HG03442 (cell line): ENCODE results near the gene E4F1.
"Not testable (repeated sequence)": the region's sequence is repeated elsewhere in the genome, so short reads cannot be mapped to it uniquely, and the experiment has no call there.

ENCODE experiments used
- ATAC-seq: cut with Tn5 transposase; IDR thresholded peaks from one replicate; pipeline ENCODE4 v1.9.1; 2021; ENCODE audit warnings: mild to moderate bottlenecking, moderate library complexity; ENCODE audit not compliant: unreplicated experiment

Gene E4F1

DNA sequence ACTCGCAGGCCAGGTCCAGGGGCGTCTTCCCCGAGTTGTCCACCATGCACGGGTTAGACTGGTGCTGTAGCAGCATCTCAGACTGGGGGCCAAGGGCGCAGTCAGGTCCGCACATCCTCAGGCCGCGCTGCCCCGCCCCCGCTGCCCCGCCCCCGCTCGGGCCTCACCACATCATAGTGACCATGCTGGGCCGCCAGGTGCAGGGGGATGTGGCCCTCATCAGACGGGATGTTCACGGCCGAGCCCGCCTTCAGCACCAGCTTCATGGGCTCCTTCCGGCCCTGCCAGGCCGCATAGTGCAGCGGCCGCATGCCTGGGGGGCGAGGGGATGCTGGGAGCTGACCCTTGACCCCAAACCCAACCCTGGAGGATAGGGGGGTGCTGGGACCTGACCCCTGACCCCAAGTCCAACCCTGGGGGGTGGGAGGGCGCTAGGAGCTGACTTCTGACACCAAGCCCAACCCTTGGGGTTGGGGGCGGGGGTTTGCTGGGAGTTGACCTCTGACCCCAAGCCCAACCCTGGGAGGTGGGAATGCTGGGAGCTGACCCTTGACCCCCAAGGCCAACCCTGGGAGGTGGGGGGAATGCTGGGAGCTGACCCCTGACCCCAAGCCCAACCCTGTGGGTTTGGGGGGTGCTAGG, 34.0 kb upstream of the E4F1 start:
- no peak for ATAC-seq

- no peak for ATAC-seq
These were observed 33.3 kb upstream of the E4F1 start for GRCh38 chr16:2190002-2190658.

- ATAC-seq = no peak
These were observed 32.5 kb upstream of the E4F1 start for GRCh38 chr16:2190659-2191445.

DNA sequence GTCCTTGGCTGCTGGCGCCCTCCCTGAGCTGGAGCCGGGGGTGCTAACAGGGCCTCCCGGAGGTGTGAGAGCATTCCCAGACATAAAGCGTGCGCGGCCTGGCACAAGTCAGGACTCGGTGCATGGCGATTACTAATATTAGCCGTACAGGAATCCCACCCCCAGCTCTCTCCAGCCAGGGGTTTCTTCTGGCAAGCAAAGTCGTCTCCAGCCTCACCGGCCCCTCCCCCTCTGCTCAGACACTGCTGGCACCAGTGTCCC, 32.0 kb upstream of the E4F1 start:
- ATAC-seq = no peak

GRCh38 chr16:2194166-2194834, 29.1 kb upstream of the E4F1 start:
- ATAC-seq = no peak

DNA sequence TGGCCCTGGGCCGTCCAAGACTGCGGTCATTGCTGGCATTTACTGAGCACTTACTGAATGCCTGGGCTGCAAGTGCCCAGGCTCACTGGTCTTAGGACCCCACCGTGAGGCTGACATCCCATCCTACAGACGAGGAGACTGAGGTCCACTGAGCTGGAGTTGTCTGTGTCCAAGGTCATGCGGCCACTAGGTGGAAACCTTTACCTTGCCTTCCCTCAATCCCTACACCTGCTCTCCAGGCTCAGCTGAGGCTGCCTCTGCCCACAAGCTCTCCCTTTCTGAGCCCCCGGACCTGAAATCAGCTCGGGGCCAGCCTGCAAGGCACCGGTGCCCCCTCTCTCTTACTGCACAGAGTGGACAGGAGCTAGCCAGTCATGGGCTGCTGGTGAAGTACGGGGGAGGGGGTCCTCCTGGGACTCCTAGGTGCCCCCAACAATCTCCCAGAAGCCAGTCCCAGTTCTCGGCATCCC, 28.5 kb upstream of the E4F1 start:
- no peak for ATAC-seq

DNA sequence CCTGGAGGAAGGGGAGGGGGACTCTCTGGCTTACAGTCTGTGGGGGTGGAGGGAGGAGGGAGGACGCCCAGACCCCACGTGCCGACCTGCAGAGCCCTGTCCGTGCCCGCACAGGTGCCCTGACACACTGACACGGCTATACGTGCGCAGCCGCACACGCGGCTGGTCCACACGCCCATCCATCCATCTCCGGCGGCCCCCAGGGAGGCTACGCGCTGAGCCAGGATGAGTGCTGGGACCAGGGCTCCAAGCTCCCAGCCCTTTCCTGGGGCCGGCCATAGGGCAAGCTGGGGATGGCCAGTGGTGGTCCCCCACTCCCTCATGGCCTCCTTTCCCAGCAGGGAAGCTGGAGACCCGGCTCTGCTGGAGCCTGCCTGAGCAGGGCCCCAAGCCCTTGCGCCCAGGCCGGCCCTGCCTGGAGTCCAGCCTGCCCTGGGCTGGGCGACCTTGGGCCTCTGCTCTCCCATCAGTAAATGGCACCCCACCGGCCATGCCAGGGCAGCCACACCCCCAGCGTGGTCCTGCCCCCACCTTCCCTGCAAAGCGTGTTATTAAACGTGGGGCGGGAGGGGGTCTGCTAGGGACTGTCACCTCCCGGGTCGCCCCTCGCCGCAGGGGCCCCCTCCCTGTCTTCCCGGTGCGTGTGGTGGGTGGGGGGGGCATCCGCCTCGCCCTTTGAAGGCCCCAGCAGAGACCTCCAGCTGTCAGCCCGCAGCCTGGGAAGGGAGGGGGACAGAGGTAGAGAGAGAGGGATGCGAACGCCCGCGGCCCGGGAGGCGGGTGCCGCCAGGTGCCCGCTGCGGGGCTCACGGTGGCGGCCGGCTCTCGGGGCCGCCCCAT, 27.8 kb upstream of the E4F1 start:
- no peak for ATAC-seq

GRCh38 chr16:2196162-2196980, 27.0 kb upstream of the E4F1 start, which contains the start of gene CASKIN1:
CASKIN1 (minus strand) TSS chr16:2196605; CDS start chr16:2196432, 173 bp downstream.
- no peak for ATAC-seq

DNA sequence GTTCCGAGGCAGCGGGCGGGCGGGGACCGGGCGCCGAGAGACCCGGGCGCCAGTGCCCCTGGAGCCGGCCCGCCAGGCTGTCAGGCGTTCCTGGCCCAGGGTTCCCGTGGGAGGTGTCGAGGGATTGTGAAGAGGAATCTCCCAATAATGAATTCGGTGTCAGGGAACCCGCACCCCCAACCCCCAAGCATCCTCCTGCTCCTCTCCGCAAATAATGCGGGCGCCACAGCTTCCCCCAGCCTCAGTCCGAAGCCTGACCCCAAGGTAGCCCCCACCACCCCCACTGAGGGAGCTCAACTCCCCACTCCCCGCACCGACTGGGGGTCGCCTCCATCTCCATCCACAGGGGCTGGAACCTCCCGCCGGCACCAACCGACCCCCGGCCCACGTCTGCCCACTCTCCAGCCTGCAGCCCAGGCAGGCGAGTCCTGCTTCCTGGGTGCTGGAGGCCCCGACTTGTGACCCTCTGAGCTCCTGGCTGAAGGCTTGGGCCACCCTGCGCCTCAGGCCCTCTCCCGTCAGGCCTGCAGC, 26.3 kb upstream of the E4F1 start:
- no peak for ATAC-seq

DNA sequence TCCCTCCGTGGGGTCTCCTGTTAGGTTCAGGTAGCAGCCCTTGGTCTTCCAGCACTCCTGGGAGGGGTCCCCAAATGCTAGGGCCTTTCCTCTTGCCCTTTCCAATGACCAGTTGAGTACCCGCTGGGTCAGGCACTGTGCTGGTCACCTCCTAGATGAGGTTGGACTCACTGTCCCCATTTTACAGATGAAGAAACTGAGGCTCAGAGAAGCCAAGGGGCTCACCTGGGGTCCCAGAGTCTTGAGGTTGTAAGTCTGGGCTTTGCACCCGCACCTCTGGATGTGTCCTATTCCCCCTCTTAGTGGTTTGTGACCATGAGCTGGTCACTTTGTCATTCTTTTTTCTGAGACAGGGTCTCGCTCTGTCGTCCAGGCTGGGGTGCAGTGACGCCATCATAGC, 25.6 kb upstream of the E4F1 start:
- no peak for ATAC-seq

GRCh38 chr16:2198283-2198682, 25.1 kb upstream of the E4F1 start:
- no peak for ATAC-seq

- no peak for ATAC-seq
These were observed 24.3 kb upstream of the E4F1 start for GRCh38 chr16:2199095-2199494.

GRCh38 chr16:2199621-2200139, 23.7 kb upstream of the E4F1 start:
- ATAC-seq = no peak

GRCh38 chr16:2200313-2200712, 23.1 kb upstream of the E4F1 start:
- ATAC-seq = no peak

GRCh38 chr16:2203119-2203688, 20.2 kb upstream of the E4F1 start:
- ATAC-seq = not testable (repeated sequence)

GRCh38 chr16:2204416-2205103, 18.8 kb upstream of the E4F1 start:
- no peak for ATAC-seq

DNA sequence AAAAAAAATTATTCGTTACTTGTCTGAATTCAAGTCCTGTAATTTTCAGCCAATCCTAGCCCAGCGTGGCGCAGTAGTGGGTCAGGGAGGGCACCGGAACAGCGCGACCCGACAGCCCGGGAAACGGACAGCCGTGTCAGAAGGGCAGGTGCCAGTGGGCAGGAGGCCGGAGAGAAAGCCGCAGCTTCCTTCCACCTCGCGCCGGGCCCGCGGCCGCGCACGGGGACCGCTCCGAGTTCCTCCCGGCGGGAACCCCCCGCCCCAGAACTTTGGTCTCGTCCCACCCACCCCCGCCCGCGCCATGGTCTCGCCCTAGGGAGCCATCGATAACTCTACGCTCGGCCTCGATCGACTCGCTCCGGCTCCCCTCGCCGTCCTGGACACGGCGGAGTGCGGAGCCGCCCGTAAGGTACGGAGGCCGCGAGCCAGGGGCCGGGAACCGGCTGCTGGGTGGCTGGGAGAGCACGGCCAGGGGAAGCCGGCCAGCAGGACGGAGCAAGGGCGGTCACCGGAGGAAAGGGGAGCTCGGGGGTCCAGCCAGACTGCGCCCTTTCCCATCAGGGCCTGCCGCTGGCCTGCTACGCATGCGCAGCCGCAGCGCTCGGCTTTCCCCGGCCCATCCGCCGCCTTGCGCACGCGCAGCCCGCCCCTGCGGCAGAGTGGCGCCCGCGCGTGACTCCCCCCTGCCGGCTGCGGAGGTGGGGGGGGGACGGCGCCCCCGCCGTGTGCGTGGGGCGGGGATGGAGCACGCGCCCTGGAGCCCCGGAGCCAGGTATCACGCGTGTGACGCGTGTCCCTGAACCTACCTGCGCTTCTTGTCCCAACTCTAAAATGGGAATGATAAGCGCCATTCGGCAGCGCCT, 18.1 kb upstream of the E4F1 start, which contains the start of gene MLST8:
TSS of gene MLST8 (plus strand) at position 351 of the 863 bp plus-strand sequence. CDS start 632 bp downstream, outside the sequence.
- peak; percentile 75 for ATAC-seq
